ENCODE measurements around the gene CRAMP1.

CRAMP1 gene

DNA sequence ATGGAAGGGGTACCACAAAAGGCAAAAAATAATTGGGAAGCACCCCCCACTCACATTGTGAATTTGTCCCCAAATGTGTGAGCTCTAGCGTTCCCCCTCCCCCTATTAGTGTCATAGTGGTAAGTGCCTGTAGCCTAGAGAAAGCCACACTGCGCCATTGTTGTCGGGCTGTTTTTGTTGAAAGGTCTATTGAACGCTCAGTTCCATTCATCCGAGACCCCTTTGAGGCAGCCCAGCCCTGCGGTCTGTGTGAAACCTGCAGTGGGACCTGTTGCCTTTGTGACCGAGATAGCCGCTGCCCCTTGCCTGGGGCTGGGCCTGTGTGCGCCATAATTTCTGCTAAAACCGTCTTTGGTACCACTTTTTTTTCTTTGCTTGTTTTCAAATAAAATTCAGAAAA lies 68.9 kb downstream of the CRAMP1 start:
- Histone ChIP-seq H3K27ac (ENCODE audit: low read length) (no peak overlapping the region), H3K9ac (ENCODE audit: low read length in 2 of 2) (no peak overlapping the region), H3K4me3 (ENCODE audit: low read length in 2 of 2) (no peak overlapping the region), H3K27me3 (ENCODE audit: control insufficient read depth in 1 of 2, insufficient read depth in 2 of 2, low read length in 2 of 2) (no peaks in the 10 kb centered on the region), H3K4me1 (ENCODE audit: control insufficient read depth, insufficient read depth, low read length) (peaks cover 8% of the 10 kb centered on the region), H3K36me3 (ENCODE audit: control insufficient read depth in 2 of 2, insufficient read depth in 2 of 2, low read length in 2 of 2) (peaks cover 3 to 4% of the 10 kb centered on the region in 2 donors), H3K9me3 (ENCODE audit: control insufficient read depth in 2 of 2, low read length in 2 of 2) (no peaks in the 10 kb centered on the region)

DNA sequence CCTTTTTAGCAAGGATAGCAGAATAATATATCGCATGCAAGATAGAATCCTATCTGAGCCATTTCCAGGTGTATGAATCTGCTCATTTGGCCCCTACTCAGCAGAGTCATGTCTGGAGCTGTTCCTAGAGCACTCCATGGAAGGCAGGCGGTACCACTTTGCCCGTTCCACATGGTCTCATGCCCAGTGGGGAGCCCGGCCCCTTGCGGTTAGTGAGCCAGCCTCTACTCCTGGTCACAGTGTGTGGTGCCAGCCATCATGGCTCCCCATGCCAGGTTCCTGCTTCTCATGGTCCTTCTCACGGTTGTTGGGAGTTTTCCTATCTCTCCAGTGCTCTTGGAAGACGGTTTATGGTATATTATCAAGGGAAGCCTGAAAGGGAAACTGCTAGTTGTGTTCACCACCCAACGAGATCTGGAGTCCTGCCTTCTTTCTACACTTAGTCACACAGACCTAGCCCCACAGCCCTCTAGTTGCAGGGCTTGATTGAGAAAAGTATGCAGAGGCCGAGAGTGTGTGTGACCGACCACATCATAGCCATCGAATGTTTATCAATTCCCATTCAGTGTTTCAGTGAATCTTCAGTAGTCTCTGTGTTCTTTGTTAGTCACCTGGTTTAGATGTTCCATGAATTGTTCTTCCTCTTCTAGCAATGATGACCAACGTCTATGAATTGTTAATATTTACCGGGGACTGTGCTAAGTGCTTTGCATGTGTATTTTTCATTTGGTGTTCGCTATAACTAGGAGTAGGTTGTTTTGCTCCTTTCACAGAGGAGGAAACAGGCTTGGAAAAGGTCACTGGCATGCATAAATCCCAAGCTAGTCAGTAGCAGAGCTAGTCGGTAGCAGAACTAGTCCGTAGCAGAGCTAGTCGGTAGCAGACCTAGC lies 75.5 kb downstream of the CRAMP1 start:
- Histone ChIP-seq H3K9ac (ENCODE audit: low read length in 2 of 2) (no peak overlapping the region), H3K36me3 (ENCODE audit: control insufficient read depth in 2 of 2, insufficient read depth in 2 of 2, low read length in 2 of 2) (peaks cover 14 to 26% of the 10 kb centered on the region in 2 donors), H3K4me1 (ENCODE audit: control insufficient read depth, insufficient read depth, low read length) (no peaks in the 10 kb centered on the region), H3K27ac (ENCODE audit: low read length) (no peak overlapping the region), H3K9me3 (ENCODE audit: control insufficient read depth in 2 of 2, low read length in 2 of 2) (no peaks in the 10 kb centered on the region), H3K4me3 (ENCODE audit: low read length in 2 of 2) (no peak overlapping the region), H3K27me3 (ENCODE audit: control insufficient read depth in 1 of 2, insufficient read depth in 2 of 2, low read length in 2 of 2) (no peaks in the 10 kb centered on the region)

DNA sequence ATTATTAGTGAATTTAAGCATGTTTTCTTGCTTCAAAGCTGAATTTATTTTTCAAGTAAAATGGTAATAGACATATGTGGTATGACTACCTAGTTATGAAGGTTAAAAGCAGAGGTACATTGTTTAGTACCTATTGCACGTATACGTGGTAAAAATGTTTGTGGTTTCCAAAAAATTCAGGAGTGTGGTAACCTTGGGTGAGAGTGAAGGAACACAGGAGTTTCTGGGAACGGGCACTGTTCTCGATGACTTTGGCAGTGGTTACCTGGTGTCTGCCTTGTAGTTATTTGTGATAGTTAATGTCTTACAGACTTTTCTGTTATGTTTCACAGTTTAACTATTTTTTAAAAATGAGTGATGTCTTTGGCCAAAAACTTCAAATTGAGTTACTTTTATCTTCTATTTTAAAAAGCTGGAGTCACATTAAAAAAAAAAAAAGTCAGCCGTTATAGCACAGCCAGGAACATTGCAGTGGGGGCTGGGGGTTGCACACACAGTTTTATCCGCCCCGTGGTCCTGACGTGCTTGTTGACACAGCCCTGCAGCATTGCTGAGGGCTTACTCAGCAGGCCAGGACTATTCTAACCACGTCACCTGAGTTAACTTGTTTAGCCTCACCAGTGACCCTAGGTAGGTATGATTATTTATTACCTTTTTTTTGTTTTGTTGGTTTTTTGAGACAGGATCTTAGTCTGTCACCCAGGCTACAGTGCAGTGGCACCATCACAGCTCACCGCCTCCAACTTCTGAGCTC lies 76.8 kb downstream of the CRAMP1 start:
- no peak overlapping the region for H3K4me3 ChIP-seq (ENCODE audit: low read length in 2 of 2)
- H3K4me1 ChIP-seq (ENCODE audit: control insufficient read depth, insufficient read depth, low read length), result no peaks in the 10 kb centered on the region
- no peaks in the 10 kb centered on the region for H3K27me3 ChIP-seq (ENCODE audit: control insufficient read depth in 1 of 2, insufficient read depth in 2 of 2, low read length in 2 of 2)
- no peak overlapping the region for H3K27ac ChIP-seq (ENCODE audit: low read length)
- no peak overlapping the region for H3K9ac ChIP-seq (ENCODE audit: low read length in 2 of 2)
- H3K36me3 ChIP-seq (ENCODE audit: control insufficient read depth in 2 of 2, insufficient read depth in 2 of 2, low read length in 2 of 2), result peaks cover 14 to 30% of the 10 kb centered on the region in 2 donors
- no peaks in the 10 kb centered on the region for H3K9me3 ChIP-seq (ENCODE audit: control insufficient read depth in 2 of 2, low read length in 2 of 2)

DNA sequence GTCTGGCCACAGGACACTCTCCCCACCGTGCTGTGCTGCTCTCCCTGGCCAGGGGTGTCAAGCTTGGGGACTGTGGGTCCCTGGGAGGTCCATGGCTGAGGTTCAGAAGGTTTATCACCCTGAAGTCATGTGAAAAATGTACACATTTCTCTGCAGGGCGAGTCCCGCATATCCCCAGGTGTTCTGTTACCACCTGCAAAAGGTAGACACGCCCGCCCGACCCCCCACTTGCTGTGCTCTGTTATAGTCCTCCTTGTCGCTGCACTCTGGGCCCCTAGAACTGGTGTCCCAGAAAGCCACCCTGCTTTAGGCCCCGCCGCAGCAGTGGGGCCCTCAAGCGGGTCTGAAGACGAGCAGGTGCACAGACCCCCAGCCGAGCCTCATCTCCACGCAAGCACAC lies 77.7 kb downstream of the CRAMP1 start:
- Histone ChIP-seq H3K36me3 (ENCODE audit: control insufficient read depth in 2 of 2, insufficient read depth in 2 of 2, low read length in 2 of 2) (peaks cover 17 to 35% of the 10 kb centered on the region in 2 donors), H3K9me3 (ENCODE audit: control insufficient read depth in 2 of 2, low read length in 2 of 2) (no peaks in the 10 kb centered on the region), H3K27ac (ENCODE audit: low read length) (no peak overlapping the region), H3K4me1 (ENCODE audit: control insufficient read depth, insufficient read depth, low read length) (no peaks in the 10 kb centered on the region), H3K27me3 (ENCODE audit: control insufficient read depth in 1 of 2, insufficient read depth in 2 of 2, low read length in 2 of 2) (no peaks in the 10 kb centered on the region), H3K9ac (ENCODE audit: low read length in 2 of 2) (no peak overlapping the region), H3K4me3 (ENCODE audit: low read length in 2 of 2) (no peak overlapping the region)

DNA sequence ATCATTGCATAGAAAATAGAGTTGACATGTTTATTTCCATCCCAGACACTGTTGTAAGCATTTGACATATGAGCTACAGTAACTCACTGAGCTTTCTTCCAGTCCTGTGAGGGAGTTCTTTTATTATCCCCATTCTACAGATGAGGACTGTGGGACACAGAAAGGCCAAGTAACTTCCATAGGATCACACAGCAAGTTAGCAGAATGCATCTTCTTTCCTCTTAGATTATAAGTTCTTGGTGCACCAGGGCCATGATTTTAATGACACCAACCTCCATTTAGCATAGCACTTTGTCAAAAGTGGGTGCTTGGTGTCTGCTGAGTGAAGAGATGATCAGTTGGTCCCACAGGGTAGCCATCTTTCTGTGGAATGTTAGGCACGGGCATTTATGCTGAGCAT lies 78.7 kb downstream of the CRAMP1 start:
- Histone ChIP-seq H3K4me1 (ENCODE audit: control insufficient read depth, insufficient read depth, low read length) (no peaks in the 10 kb centered on the region), H3K4me3 (ENCODE audit: low read length in 2 of 2) (no peak overlapping the region), H3K9me3 (ENCODE audit: control insufficient read depth in 2 of 2, low read length in 2 of 2) (no peaks in the 10 kb centered on the region), H3K27me3 (ENCODE audit: control insufficient read depth in 1 of 2, insufficient read depth in 2 of 2, low read length in 2 of 2) (no peaks in the 10 kb centered on the region), H3K27ac (ENCODE audit: low read length) (no peak overlapping the region), H3K9ac (ENCODE audit: low read length in 2 of 2) (no peak overlapping the region), H3K36me3 (ENCODE audit: control insufficient read depth in 2 of 2, insufficient read depth in 2 of 2, low read length in 2 of 2) (peaks cover 15 to 35% of the 10 kb centered on the region in 2 donors)

DNA sequence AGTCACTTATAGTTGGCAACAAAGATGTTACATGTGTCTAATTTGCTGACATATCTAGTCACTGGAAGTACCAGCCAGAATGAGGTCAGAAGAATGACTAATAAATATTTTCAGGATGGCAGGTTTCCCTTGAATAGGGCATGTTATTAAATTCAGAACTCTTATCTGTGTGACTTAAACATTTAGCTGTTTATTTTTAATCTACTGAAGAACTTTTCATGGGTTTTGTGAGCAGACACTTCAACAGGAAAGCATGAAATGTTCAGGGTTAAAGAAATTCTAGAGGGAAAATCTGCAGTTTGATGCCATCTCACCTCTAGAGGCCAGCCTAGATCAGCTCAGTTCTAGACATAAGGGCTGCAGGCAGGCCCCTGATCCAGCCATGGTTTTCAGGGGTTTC lies 79.1 kb downstream of the CRAMP1 start:
- Histone ChIP-seq H3K4me1 (ENCODE audit: control insufficient read depth, insufficient read depth, low read length) (no peaks in the 10 kb centered on the region), H3K9ac (ENCODE audit: low read length in 2 of 2) (no peak overlapping the region), H3K9me3 (ENCODE audit: control insufficient read depth in 2 of 2, low read length in 2 of 2) (no peaks in the 10 kb centered on the region), H3K27me3 (ENCODE audit: control insufficient read depth in 1 of 2, insufficient read depth in 2 of 2, low read length in 2 of 2) (no peaks in the 10 kb centered on the region), H3K36me3 (ENCODE audit: control insufficient read depth in 2 of 2, insufficient read depth in 2 of 2, low read length in 2 of 2) (peaks cover 13 to 35% of the 10 kb centered on the region in 2 donors), H3K27ac (ENCODE audit: low read length) (no peak overlapping the region), H3K4me3 (ENCODE audit: low read length in 2 of 2) (no peak overlapping the region)

DNA sequence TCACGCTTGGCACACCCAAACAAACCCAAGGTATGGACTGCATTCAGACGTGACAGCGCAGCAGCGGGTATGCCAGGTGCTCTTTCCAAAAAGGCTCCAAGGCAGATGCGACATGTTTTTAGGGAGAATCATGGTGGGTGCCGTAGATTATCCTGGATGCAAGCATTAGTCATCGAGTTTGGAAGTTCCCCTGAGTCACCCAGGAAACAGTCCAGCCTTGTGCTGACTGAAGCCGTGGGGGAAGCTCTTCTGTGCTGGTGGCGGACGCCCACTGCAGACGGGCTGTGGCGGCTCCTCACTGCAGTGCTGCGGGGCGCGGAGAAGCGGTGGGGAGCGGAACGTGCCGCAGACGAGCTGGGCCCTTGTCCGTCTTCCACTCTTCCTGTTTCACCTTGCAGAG lies 79.8 kb downstream of the CRAMP1 start:
- Histone ChIP-seq H3K9me3 (ENCODE audit: control insufficient read depth in 2 of 2, low read length in 2 of 2) (no peaks in the 10 kb centered on the region), H3K4me3 (ENCODE audit: low read length in 2 of 2) (no peak overlapping the region), H3K9ac (ENCODE audit: low read length in 2 of 2) (no peak overlapping the region), H3K36me3 (ENCODE audit: control insufficient read depth in 2 of 2, insufficient read depth in 2 of 2, low read length in 2 of 2) (peaks cover 13 to 33% of the 10 kb centered on the region in 2 donors), H3K27me3 (ENCODE audit: control insufficient read depth in 1 of 2, insufficient read depth in 2 of 2, low read length in 2 of 2) (no peaks in the 10 kb centered on the region), H3K27ac (ENCODE audit: low read length) (no peak overlapping the region), H3K4me1 (ENCODE audit: control insufficient read depth, insufficient read depth, low read length) (no peaks in the 10 kb centered on the region)

DNA sequence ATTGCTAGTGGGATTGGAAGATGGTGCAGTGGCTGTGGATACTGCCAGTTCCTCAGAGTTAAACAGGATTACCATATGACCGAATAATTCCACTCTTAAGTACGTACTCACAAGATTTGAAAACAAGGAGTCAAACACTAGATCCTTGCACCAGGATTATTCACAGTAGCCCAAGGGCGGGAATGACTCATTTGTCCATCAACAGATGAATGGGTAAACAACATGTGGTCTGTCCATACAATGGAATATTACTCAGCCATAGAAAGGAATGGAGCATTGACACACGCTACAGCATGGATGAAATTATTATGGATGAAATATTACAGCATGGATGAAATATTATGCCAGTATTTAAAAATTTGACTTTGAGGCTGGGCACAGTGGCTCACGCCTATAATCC lies 84.7 kb downstream of the CRAMP1 start:
- H3K27ac ChIP-seq (ENCODE audit: low read length), result no peak overlapping the region
- H3K27me3 ChIP-seq (ENCODE audit: control insufficient read depth in 1 of 2, insufficient read depth in 2 of 2, low read length in 2 of 2), result no peaks in the 10 kb centered on the region
- no peak overlapping the region for H3K4me3 ChIP-seq (ENCODE audit: low read length in 2 of 2)
- H3K4me1 ChIP-seq (ENCODE audit: control insufficient read depth, insufficient read depth, low read length), result no peaks in the 10 kb centered on the region
- H3K36me3 ChIP-seq (ENCODE audit: control insufficient read depth in 2 of 2, insufficient read depth in 2 of 2, low read length in 2 of 2), result peaks cover 17 to 41% of the 10 kb centered on the region in 2 donors
- H3K9ac ChIP-seq (ENCODE audit: low read length in 2 of 2), result no peak overlapping the region
- H3K9me3 ChIP-seq (ENCODE audit: control insufficient read depth in 2 of 2, low read length in 2 of 2), result no peaks in the 10 kb centered on the region

DNA sequence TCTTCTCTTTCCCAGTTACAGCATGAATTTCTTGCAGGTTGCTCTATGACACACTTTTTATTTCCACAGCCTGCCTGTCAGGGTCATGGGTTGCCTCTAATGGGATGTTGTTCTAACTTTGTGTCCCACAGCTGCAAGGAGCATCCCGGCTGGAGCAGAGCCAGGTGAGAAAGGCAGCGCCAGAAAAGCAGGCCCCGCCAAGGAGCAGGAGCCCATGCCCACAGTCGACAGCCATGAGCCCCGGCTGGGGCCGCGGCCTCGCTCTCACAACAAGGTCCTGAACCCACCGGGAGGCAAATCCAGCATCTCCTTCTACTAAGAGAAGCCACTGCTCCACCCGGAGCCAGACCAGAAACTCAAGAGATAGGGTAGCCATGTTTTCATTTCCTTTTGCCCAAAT lies 86.5 kb downstream of the CRAMP1 start:
- peaks cover 12 to 30% of the 10 kb centered on the region in 2 donors for H3K36me3 ChIP-seq (ENCODE audit: control insufficient read depth in 2 of 2, insufficient read depth in 2 of 2, low read length in 2 of 2)
- H3K9ac ChIP-seq (ENCODE audit: low read length in 2 of 2), result no peak overlapping the region
- H3K4me1 ChIP-seq (ENCODE audit: control insufficient read depth, insufficient read depth, low read length), result no peaks in the 10 kb centered on the region
- no peaks in the 10 kb centered on the region for H3K27me3 ChIP-seq (ENCODE audit: control insufficient read depth in 1 of 2, insufficient read depth in 2 of 2, low read length in 2 of 2)
- H3K9me3 ChIP-seq (ENCODE audit: control insufficient read depth in 2 of 2, low read length in 2 of 2), result no peaks in the 10 kb centered on the region
- H3K4me3 ChIP-seq (ENCODE audit: low read length in 2 of 2), result no peak overlapping the region
- no peak overlapping the region for H3K27ac ChIP-seq (ENCODE audit: low read length)

DNA sequence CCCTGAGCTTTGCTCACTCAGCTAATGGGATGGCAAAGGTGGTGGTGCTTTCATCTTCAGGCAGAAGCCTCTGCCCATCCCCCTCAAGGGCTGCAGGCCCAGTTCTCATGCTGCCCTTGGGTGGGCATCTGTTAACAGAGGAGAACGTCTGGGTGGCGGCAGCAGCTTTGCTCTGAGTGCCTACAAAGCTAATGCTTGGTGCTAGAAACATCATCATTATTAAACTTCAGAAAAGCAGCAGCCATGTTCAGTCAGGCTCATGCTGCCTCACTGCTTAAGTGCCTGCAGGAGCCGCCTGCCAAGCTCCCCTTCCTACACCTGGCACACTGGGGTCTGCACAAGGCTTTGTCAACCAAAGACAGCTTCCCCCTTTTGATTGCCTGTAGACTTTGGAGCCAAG lies 88.1 kb downstream of the CRAMP1 start:
- no peak overlapping the region for H3K4me3 ChIP-seq (ENCODE audit: low read length in 2 of 2)
- H3K27ac ChIP-seq (ENCODE audit: low read length), result no peak overlapping the region
- no peak overlapping the region for H3K9ac ChIP-seq (ENCODE audit: low read length in 2 of 2)
- no peaks in the 10 kb centered on the region for H3K27me3 ChIP-seq (ENCODE audit: control insufficient read depth in 1 of 2, insufficient read depth in 2 of 2, low read length in 2 of 2)
- H3K36me3 ChIP-seq (ENCODE audit: control insufficient read depth in 2 of 2, insufficient read depth in 2 of 2, low read length in 2 of 2), result peaks cover 9 to 25% of the 10 kb centered on the region in 2 donors
- peaks cover 4% of the 10 kb centered on the region for H3K4me1 ChIP-seq (ENCODE audit: control insufficient read depth, insufficient read depth, low read length)
- no peaks in the 10 kb centered on the region for H3K9me3 ChIP-seq (ENCODE audit: control insufficient read depth in 2 of 2, low read length in 2 of 2)

All from stomach smooth muscle (tissue), 2 donors.